ENCODE measurements around the gene TMED3.

TMED3 gene

GRCh38 chr15:79310985-79311900 is at the start of gene TMED3:
TMED3 (plus strand) TSS chr15:79311112; CDS start chr15:79311250, 138 bp downstream.
- no peak for DNase-seq

- DNase-seq = no peak
Observed at GRCh38 chr15:79261836-79262235, 49.1 kb upstream of the TMED3 start.

GRCh38 chr15:79265167-79265566 is 45.7 kb upstream of the TMED3 start:
- no peak for DNase-seq

- no peak for DNase-seq
Observed at GRCh38 chr15:79265987-79266579, 44.8 kb upstream of the TMED3 start.

GRCh38 chr15:79282371-79283251 is 28.3 kb upstream of the TMED3 start, which contains the start of gene ANKRD34C:
ANKRD34C (plus strand) TSS chr15:79282722; CDS start chr15:79293285, 10,563 bp downstream.
- DNase-seq = no peak

GRCh38 chr15:79283252-79284048 is 27.5 kb upstream of the TMED3 start:
- no peak for DNase-seq

GRCh38 chr15:79290642-79291275 is 20.2 kb upstream of the TMED3 start:
- no peak for DNase-seq

- no peak for DNase-seq
Observed at GRCh38 chr15:79292011-79292410, 18.9 kb upstream of the TMED3 start.

- no peak for DNase-seq
Observed at GRCh38 chr15:79294075-79294474, 16.8 kb upstream of the TMED3 start.

GRCh38 chr15:79296583-79296982 is 14.3 kb upstream of the TMED3 start:
- DNase-seq = no peak

GRCh38 chr15:79299126-79299840 is 11.6 kb upstream of the TMED3 start:
- DNase-seq = no peak

GRCh38 chr15:79299841-79300235 is 11.1 kb upstream of the TMED3 start:
- no peak for DNase-seq

- DNase-seq = no peak
Observed at GRCh38 chr15:79307251-79307650, 3.7 kb upstream of the TMED3 start.

- no peak for DNase-seq
Observed at GRCh38 chr15:79308874-79309273, 2.0 kb upstream of the TMED3 start.

- no peak for DNase-seq
Observed at GRCh38 chr15:79310612-79310984, 314 bp upstream of the TMED3 start.

- DNase-seq = no peak
Observed at GRCh38 chr15:79311901-79312553, 1.1 kb downstream of the TMED3 start.

GRCh38 chr15:79314186-79314585 is 3.3 kb downstream of the TMED3 start:
- no peak for DNase-seq

- DNase-seq = no peak
Observed at GRCh38 chr15:79314811-79315210, 3.9 kb downstream of the TMED3 start.

- DNase-seq = no peak
Observed at GRCh38 chr15:79315623-79316328, 4.9 kb downstream of the TMED3 start.

- no peak for DNase-seq
Observed at GRCh38 chr15:79316864-79317263, 6.0 kb downstream of the TMED3 start.
